HG03442 (cell line): ENCODE results near the gene CLDN10.
"Not testable (repeated sequence)": the region's sequence is repeated elsewhere in the genome, so short reads cannot be mapped to it uniquely, and the experiment has no call there.

Source experiments
- ATAC-seq: cut with Tn5 transposase; IDR thresholded peaks from one replicate; pipeline ENCODE4 v1.9.1; 2021; ENCODE audit warnings: mild to moderate bottlenecking, moderate library complexity; ENCODE audit not compliant: unreplicated experiment

The CLDN10 gene

GRCh38 chr13:95552539-95553441, at the start of gene CLDN10:
CLDN10 (plus strand) TSS chr13:95552720; CDS start chr13:95552754, 34 bp downstream.
- peak; percentile 37 for ATAC-seq

GRCh38 chr13:95503662-95504061, 48.9 kb upstream of the CLDN10 start:
- ATAC-seq = peak; percentile 55

- no peak for ATAC-seq
Measured at GRCh38 chr13:95505265-95505664, 47.3 kb upstream of the CLDN10 start.

- ATAC-seq = no peak
Measured at GRCh38 chr13:95505986-95506385, 46.5 kb upstream of the CLDN10 start.

DNA sequence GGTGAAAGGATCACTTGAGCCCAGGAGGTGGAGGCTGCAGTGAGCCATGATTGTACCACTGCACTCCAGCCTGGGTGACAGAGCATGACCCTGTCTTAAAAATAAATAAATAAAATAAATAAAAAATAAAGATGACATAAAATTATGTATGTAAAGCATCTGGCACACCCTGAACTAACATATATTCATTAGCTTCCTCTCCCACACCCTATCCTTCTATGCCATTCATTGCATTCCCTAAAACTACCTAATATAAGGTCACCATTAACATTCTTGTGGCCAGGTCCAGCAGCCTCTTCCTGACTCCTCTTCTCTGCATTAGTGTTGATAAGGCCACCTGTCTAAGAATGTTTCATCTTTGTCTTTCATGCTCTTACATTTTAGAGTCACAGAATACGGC, 44.5 kb upstream of the CLDN10 start:
- ATAC-seq = no peak

- no peak for ATAC-seq
Measured at GRCh38 chr13:95508996-95509395, 43.5 kb upstream of the CLDN10 start.

GRCh38 chr13:95509521-95510310, 42.8 kb upstream of the CLDN10 start:
- no peak for ATAC-seq

DNA sequence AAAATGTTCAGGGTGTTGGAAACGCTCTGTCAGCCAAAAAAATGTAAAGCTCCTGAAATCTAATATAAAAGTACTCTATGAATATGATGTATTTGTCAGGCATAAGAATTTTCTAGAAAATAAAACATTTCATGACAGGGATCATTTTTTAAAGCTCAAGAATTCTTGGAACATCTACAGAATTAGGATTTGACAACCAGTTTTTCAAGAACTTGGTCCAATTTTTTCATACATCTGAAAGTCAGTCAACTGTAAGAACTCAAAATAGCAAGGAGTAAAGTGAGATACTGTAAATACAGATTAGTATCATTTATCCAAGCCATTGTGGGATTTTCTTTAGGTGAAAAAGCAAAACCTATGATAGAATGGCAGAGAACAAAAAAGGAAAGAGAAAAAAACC, 41.6 kb upstream of the CLDN10 start:
- no peak for ATAC-seq

GRCh38 chr13:95512424-95512823, 40.1 kb upstream of the CLDN10 start:
- ATAC-seq = no peak

DNA sequence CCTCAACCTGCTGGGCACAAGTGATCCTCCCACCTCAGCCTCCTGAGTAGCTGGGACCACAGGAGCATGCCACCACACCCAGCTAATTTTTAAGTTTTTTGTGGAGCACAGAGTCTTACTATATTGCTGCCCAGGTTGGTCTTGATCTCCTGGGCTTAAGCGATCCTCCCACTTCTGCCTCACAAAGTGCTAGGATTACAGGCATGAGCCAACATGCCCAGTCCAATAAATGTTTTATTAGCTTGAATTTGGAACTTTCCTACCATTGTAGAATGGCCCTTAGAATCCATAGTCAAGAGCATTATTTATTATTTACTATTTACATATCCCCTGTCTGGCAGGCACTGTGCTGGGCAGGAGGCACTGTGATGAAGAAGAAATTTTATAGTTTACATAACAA, 39.6 kb upstream of the CLDN10 start:
- no peak for ATAC-seq

GRCh38 chr13:95515606-95516005, 36.9 kb upstream of the CLDN10 start:
- ATAC-seq = not testable (repeated sequence)

DNA sequence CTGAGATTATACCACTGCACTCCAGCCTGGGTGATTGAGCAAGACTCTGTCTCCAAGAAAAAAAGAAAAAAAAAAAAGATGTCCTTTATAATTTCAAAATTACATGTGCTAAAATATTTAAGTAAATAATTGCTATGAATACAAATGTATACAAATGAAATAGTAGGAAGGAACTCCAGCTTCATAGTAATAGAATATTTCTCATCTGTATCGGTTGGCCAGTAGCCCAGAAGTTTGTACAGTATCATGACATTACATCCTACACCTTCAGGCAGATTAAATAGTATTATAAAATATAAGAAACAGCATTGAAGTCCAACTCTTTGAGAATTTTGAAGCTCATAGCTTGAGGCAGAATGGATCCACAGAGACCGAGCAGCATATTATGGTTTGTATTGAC, 36.5 kb upstream of the CLDN10 start:
- no peak for ATAC-seq

- ATAC-seq = no peak
Measured at GRCh38 chr13:95516492-95516891, 36.0 kb upstream of the CLDN10 start.

DNA sequence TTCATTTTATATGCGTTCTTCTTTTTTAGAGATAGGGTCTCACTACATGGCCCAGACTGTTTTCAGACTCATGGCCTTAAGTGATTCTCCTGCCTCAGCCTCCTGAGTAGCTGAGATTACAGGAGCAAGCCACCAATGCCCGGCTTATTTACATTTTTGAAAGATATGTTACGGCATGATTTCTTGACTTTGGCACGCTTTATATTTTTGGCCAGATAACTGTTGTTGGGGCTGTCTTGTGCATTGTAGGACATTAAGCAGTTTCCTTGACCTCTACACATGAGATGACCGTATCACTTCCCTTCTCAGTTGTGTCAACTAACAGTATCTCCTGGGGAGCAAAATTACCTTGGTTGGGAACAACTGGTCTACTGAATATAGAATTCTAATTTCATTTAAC, 28.9 kb upstream of the CLDN10 start:
- no peak for ATAC-seq

DNA sequence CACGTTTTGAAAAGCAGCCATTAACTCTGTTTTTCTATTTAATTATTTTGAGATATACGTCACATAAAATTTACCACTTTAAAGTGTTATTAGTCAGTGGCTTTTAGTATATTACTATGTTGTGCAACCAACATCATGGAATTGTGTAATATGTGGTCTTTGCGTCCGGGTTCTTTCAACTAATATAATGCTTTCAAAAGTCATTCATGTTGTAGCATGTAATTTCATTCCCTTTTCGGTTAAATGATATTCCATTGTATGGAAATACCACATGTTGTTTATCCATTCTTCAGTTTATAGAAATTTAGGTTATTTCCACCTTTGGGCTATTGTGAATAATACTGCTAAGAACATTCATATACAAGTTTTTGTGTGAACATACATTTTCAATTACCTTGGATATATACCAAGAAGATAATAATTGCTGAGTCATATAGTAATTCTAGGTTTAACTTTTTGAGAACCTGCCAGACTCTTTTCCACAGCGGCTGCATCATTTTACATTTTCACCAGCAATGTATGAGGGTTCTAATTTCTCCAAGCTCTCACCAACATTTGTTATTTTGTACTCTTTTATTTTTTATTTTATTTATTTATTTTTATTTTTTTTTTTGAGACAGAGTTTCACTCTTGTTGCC, 28.1 kb upstream of the CLDN10 start:
- ATAC-seq = no peak

DNA sequence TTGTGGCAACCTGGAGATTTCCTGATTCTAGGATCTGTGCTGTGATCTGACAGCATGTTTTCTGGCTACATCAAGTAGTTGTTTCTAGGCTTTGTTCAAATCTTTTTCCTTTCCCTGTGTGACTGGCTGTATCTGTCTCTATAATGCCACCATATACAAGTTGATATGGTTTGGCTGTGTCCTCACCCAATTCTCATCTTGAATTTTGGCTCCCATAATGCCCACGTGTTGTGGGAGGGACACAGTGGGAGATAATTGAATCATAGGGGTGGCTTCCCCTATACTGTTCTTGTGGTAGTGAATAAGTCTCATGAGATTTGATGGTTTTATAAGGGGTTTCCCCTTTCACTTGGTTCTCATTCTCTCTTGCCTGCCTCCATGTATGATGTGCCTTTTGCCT, 24.6 kb upstream of the CLDN10 start:
- ATAC-seq = no peak

GRCh38 chr13:95530178-95530577, 22.3 kb upstream of the CLDN10 start:
- ATAC-seq = no peak

DNA sequence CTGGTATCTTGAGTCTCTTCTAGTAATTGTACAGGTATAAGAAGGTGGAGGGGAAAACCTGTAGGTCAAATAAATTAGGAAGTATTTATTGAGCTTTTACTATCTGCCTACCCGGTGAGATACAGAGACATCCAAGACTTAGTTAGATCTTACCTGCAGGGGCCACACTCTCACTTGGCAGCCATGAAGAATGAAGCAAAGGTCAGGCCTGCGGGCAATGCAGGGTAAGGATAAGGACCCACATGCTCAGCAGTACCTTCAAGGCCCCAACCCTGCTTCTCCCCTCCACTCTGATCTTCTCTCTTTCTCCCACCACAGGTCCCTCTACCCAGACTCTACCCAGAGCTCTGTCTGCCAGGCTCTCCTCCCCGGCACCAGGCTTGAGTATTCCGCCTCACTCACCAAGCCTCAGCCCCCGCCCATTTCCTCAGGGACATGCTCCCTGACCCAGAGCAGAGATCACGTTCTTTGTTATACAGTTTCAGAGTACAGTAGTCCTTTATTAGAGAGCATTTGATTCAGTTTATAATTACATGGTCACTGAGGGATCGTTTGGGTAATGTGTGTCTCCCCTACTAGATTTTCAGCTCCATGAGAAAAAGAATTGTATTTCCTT, 18.9 kb upstream of the CLDN10 start:
- no peak for ATAC-seq

DNA sequence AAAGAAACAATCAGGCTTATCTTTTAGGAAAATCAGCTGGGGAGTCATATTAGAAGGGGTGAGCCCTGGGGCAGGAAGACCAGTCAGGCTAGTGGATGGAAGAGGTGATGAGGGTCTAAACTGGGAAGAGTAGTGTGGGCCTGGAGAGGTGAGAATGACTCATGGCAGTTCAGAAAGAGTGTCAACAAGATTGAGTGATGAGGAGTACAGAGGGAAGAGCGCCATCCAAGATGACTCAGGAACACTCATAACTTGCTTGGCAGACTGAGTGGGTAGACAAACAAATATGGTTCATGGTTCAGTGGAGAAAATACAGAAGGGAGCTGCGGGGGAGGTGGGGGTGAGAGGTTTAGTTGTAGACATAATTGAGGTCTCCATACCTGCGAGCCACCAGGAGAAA, 17.3 kb upstream of the CLDN10 start:
- peak; percentile 81 for ATAC-seq

GRCh38 chr13:95536632-95537241, 15.8 kb upstream of the CLDN10 start:
- no peak for ATAC-seq

- no peak for ATAC-seq
Measured at GRCh38 chr13:95540888-95541287, 11.6 kb upstream of the CLDN10 start.
